GM21367 (cell line): ENCODE measurements around the gene KLHL21.
"Not testable (repeated sequence)": the region's sequence is repeated elsewhere in the genome, so short reads cannot be mapped to it uniquely, and the experiment has no call there.

Source experiments
- ATAC-seq: cut with Tn5 transposase; IDR thresholded peaks from one replicate; pipeline ENCODE4 v1.9.1; 2021; ENCODE audit not compliant: unreplicated experiment

The KLHL21 gene

GRCh38 chr1:6600410-6601048, 2.1 kb downstream of the KLHL21 start:
- no peak for ATAC-seq

- not testable (repeated sequence) for ATAC-seq
Measured at GRCh38 chr1:6599991-6600390, 2.7 kb downstream of the KLHL21 start.

GRCh38 chr1:6599141-6599975, 3.3 kb downstream of the KLHL21 start:
- no peak for ATAC-seq

GRCh38 chr1:6597777-6598131, 4.9 kb downstream of the KLHL21 start:
- ATAC-seq: no peak

- ATAC-seq: no peak
Measured at GRCh38 chr1:6596886-6597776, 5.5 kb downstream of the KLHL21 start.

GRCh38 chr1:6596351-6596750, 6.3 kb downstream of the KLHL21 start:
- ATAC-seq: no peak

- no peak for ATAC-seq
Measured at GRCh38 chr1:6594977-6595740, 7.5 kb downstream of the KLHL21 start.

GRCh38 chr1:6593810-6594209, 8.9 kb downstream of the KLHL21 start:
- ATAC-seq: no peak

GRCh38 chr1:6592865-6593593, 9.6 kb downstream of the KLHL21 start:
- ATAC-seq: no peak

GRCh38 chr1:6592441-6592840, 10.2 kb downstream of the KLHL21 start:
- ATAC-seq: no peak

GRCh38 chr1:6591644-6592043, 11.0 kb downstream of the KLHL21 start:
- ATAC-seq: no peak

- no peak for ATAC-seq
Measured at GRCh38 chr1:6591222-6591621, 11.4 kb downstream of the KLHL21 start.

GRCh38 chr1:6590046-6590445, 12.6 kb downstream of the KLHL21 start:
- no peak for ATAC-seq

- no peak for ATAC-seq
Measured at GRCh38 chr1:6588893-6589520, 13.7 kb downstream of the KLHL21 start.

GRCh38 chr1:6588128-6588892, 14.4 kb downstream of the KLHL21 start:
- ATAC-seq: no peak

- ATAC-seq: no peak
Measured at GRCh38 chr1:6587261-6588005, 15.2 kb downstream of the KLHL21 start.

- no peak for ATAC-seq
Measured at GRCh38 chr1:6586404-6586816, 16.3 kb downstream of the KLHL21 start.

- no peak for ATAC-seq
Measured at GRCh38 chr1:6585841-6586240, 16.8 kb downstream of the KLHL21 start.
